WTC11 (cell line): ENCODE data around the gene CSTPP1. TPM values are rescaled to one million over a fixed set of nuclear protein-coding genes. Genes with fewer than 3 reads are reported as not detected.

Experiments
- ATAC-seq: fragments of 200-7000 bp; cut with Tn5 transposase; 2 replicates; pipeline ENCODE4 v1.10.0; 2021; ENCODE audit warnings: mild to moderate bottlenecking, moderate library complexity
- CTCF ChIA-PET: fragments of 300-600 bp; sonication (Branson Sonifier 250); formaldehyde crosslinking; loops from one replicate; lab custom pipeline; 2021; ENCODE audit warnings: antibody characterized with exemption; lab: Charles Lee
- POLR2A ChIA-PET: fragments of 350-600 bp; sonication (Branson Sonifier 250); formaldehyde crosslinking; loops from one replicate; lab custom pipeline; 2021; ENCODE audit warnings: antibody characterized with exemption; lab: Charles Lee
- DNase-seq: peaks from one replicate; pipeline ENCODE4 v3.0.0; 2021; ENCODE audit warnings: low spot score
- H3K27ac Mint-ChIP-seq: 2 replicates; pipeline ENCODE4 v1.8.0; 2021; ENCODE audit warnings: mixed read lengths
- H3K27me3 Mint-ChIP-seq: 2 replicates; pipeline ENCODE4 v1.8.0; 2021; ENCODE audit warnings: low read depth, mild to moderate bottlenecking, moderate library complexity, mixed read lengths
- H3K36me3 Mint-ChIP-seq: 2 replicates; pipeline ENCODE4 v1.8.0; 2021; ENCODE audit warnings: mixed read lengths
- H3K4me1 Mint-ChIP-seq: 2 replicates; pipeline ENCODE4 v1.8.0; 2022; ENCODE audit warnings: mixed read lengths
- H3K4me3 Mint-ChIP-seq: 2 replicates; pipeline ENCODE4 v1.8.0; 2021; ENCODE audit warnings: mild to moderate bottlenecking, moderate library complexity, mixed read lengths
- H3K9me3 Mint-ChIP-seq: 2 replicates; pipeline ENCODE4 v1.8.0; 2021; ENCODE audit warnings: mixed read lengths
- CBFB ChIP-seq: sonication (generic); formaldehyde crosslinking; IDR thresholded peaks from 2 replicates; pipeline ENCODE4 v1.8.1; 2022; ENCODE audit warnings: mild to moderate bottlenecking, low read depth, missing genetic modification reagents
- ESRRA ChIP-seq: sonication (generic); formaldehyde crosslinking; IDR thresholded peaks from 2 replicates; pipeline ENCODE4 v1.8.1; 2022; ENCODE audit warnings: mild to moderate bottlenecking, missing genetic modification reagents, borderline replicate concordance
- ETV6 ChIP-seq: sonication (generic); formaldehyde crosslinking; IDR thresholded peaks from 2 replicates; pipeline ENCODE4 v1.8.1; 2022; ENCODE audit warnings: mild to moderate bottlenecking, missing genetic modification reagents
- FOXJ3 ChIP-seq: sonication (generic); formaldehyde crosslinking; IDR thresholded peaks from 2 replicates; pipeline ENCODE4 v1.9.0; 2021; ENCODE audit warnings: missing genetic modification reagents, mild to moderate bottlenecking, borderline replicate concordance
- IRF2 ChIP-seq: sonication (generic); formaldehyde crosslinking; IDR thresholded peaks from 2 replicates; pipeline ENCODE4 v1.8.0; 2022; ENCODE audit warnings: low read depth, missing genetic modification reagents, borderline replicate concordance
- JUN ChIP-seq: sonication (generic); formaldehyde crosslinking; IDR thresholded peaks from 2 replicates; pipeline ENCODE4 v1.8.0; 2023; ENCODE audit warnings: mild to moderate bottlenecking, missing genetic modification reagents
- MAX ChIP-seq: sonication (generic); formaldehyde crosslinking; IDR thresholded peaks from 2 replicates; pipeline ENCODE4 v1.8.0; 2022; ENCODE audit warnings: mild to moderate bottlenecking, missing genetic modification reagents
- MXD4 ChIP-seq: fragments of 250-450 bp; sonication (Bioruptor Pico); IDR thresholded peaks from 2 replicates; pipeline ENCODE4 v1.8.0; 2021; ENCODE audit warnings: mild to moderate bottlenecking, moderate library complexity, borderline replicate concordance
- NFYB ChIP-seq: sonication (generic); formaldehyde crosslinking; conservative IDR thresholded peaks from 2 replicates; pipeline ENCODE4 v1.8.0; 2022; ENCODE audit warnings: low read depth, missing genetic modification reagents
- OVOL2 ChIP-seq: fragments of 250-450 bp; sonication (Bioruptor Pico); IDR thresholded peaks from 2 replicates; pipeline ENCODE4 v1.9.0; 2021; ENCODE audit warnings: mild to moderate bottlenecking, borderline replicate concordance
- PREB ChIP-seq: sonication (generic); formaldehyde crosslinking; IDR thresholded peaks from 2 replicates; pipeline ENCODE4 v1.8.1; 2022; ENCODE audit warnings: mild to moderate bottlenecking, missing genetic modification reagents, moderate library complexity, borderline replicate concordance
- PRRX2 ChIP-seq: fragments of 250-450 bp; sonication (Bioruptor Pico); IDR thresholded peaks from 2 replicates; pipeline ENCODE4 v1.8.0; 2021; ENCODE audit warnings: mild to moderate bottlenecking
- RELA ChIP-seq: sonication (generic); formaldehyde crosslinking; IDR thresholded peaks from 2 replicates; pipeline ENCODE4 v1.8.1; 2022; ENCODE audit warnings: missing genetic modification reagents, mild to moderate bottlenecking, borderline replicate concordance
- SMAD3 ChIP-seq: sonication (generic); formaldehyde crosslinking; IDR thresholded peaks from 2 replicates; pipeline ENCODE4 v1.8.0; 2022; ENCODE audit warnings: missing genetic modification reagents, mild to moderate bottlenecking, borderline replicate concordance
- SOX15 ChIP-seq: fragments of 250-450 bp; sonication (Bioruptor Pico); IDR thresholded peaks from 2 replicates; pipeline ENCODE4 v1.9.0; 2021; ENCODE audit warnings: mild to moderate bottlenecking
- TCF7 ChIP-seq: sonication (generic); formaldehyde crosslinking; IDR thresholded peaks from 2 replicates; pipeline ENCODE4 v1.8.0; 2022; ENCODE audit warnings: mild to moderate bottlenecking, low read depth, missing genetic modification reagents, moderate library complexity
- ZNF138 ChIP-seq: sonication (generic); formaldehyde crosslinking; conservative IDR thresholded peaks from 2 replicates; pipeline ENCODE4 v1.8.1; 2022; ENCODE audit warnings: mild to moderate bottlenecking, moderate library complexity, missing genetic modification reagents
- ZNF671 ChIP-seq: fragments of 250-450 bp; sonication (Bioruptor Pico); IDR thresholded peaks from 2 replicates; pipeline ENCODE4 v1.8.0; 2021; ENCODE audit warnings: mild to moderate bottlenecking
- total RNA-seq: library from RNA; stranded (reverse); gene quantifications from 3 replicates; pipeline ENCODE4 v1.2.3, GENCODE V29; 2021
- TF ChIP-seq, protein P1 (sequence below): fragments of 200-600 bp; IDR thresholded peaks from 2 replicates; pipeline ENCODE4 v1.8.0; 2022; ENCODE audit warnings: antibody characterized with exemption
- TF ChIP-seq, protein P2 (sequence below): sonication (generic); formaldehyde crosslinking; IDR thresholded peaks from 2 replicates; pipeline ENCODE4 v1.8.1; 2023; ENCODE audit warnings: mild to moderate bottlenecking, missing genetic modification reagents, moderate library complexity

CSTPP1 gene
- total RNA-seq, 1 experiment from 2014 or later, result 23.6 TPM

- no peaks in the 10 kb centered on the region for H3K9me3 Mint-ChIP-seq
- no peaks in the 10 kb centered on the region for H3K27me3 Mint-ChIP-seq
- no peaks in the 10 kb centered on the region for H3K36me3 Mint-ChIP-seq
- no peak overlapping the region for H3K4me3 Mint-ChIP-seq
- ATAC-seq, result no peak
- CTCF ChIA-PET, result no interaction called here
- POLR2A ChIA-PET, result no interaction called here
- DNase-seq, result no peak
- TF ChIP-seq MAX (CRISPR knock-in tag), result no peak
- no peak for TF ChIP-seq MXD4 (CRISPR knock-in tag)
- no peak for TF ChIP-seq ETV6 (CRISPR knock-in tag)
- TF ChIP-seq NFYB, result no peak
- TF ChIP-seq, protein P1, sequence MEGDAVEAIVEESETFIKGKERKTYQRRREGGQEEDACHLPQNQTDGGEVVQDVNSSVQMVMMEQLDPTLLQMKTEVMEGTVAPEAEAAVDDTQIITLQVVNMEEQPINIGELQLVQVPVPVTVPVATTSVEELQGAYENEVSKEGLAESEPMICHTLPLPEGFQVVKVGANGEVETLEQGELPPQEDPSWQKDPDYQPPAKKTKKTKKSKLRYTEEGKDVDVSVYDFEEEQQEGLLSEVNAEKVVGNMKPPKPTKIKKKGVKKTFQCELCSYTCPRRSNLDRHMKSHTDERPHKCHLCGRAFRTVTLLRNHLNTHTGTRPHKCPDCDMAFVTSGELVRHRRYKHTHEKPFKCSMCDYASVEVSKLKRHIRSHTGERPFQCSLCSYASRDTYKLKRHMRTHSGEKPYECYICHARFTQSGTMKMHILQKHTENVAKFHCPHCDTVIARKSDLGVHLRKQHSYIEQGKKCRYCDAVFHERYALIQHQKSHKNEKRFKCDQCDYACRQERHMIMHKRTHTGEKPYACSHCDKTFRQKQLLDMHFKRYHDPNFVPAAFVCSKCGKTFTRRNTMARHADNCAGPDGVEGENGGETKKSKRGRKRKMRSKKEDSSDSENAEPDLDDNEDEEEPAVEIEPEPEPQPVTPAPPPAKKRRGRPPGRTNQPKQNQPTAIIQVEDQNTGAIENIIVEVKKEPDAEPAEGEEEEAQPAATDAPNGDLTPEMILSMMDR, result no peak
- no peak for TF ChIP-seq CBFB (CRISPR knock-in tag)
- TF ChIP-seq, protein P2, sequence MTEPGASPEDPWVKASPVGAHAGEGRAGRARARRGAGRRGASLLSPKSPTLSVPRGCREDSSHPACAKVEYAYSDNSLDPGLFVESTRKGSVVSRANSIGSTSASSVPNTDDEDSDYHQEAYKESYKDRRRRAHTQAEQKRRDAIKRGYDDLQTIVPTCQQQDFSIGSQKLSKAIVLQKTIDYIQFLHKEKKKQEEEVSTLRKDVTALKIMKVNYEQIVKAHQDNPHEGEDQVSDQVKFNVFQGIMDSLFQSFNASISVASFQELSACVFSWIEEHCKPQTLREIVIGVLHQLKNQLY, result no peak
- TF ChIP-seq JUN, result no peak
- no peak for TF ChIP-seq ZNF138 (CRISPR knock-in tag)
- no peak for TF ChIP-seq SMAD3 (CRISPR knock-in tag)
- no peak for TF ChIP-seq ESRRA (CRISPR knock-in tag)
- TF ChIP-seq FOXJ3 (CRISPR knock-in tag), result no peak
- TF ChIP-seq ZNF671 (CRISPR knock-in tag), result no peak
- TF ChIP-seq RELA, result no peak
- no peak for TF ChIP-seq PRRX2 (CRISPR knock-in tag)
- no peak for TF ChIP-seq OVOL2
- TF ChIP-seq IRF2 (CRISPR knock-in tag), result no peak
- peaks cover 21% of the 10 kb centered on the region for H3K4me1 Mint-ChIP-seq
- no peak overlapping the region for H3K27ac Mint-ChIP-seq
These were observed 195.9 kb downstream of the CSTPP1 start for GRCh38 chr11:47132490-47132889.

GRCh38 chr11:47132981-47133380, 196.4 kb downstream of the CSTPP1 start:
- H3K27me3 Mint-ChIP-seq, result no peaks in the 10 kb centered on the region
- TF ChIP-seq SMAD3 (CRISPR knock-in tag) (no peak), PREB (no peak)
- no peak overlapping the region for H3K4me3 Mint-ChIP-seq
- POLR2A ChIA-PET, result interaction anchor here (0.6 kb wide), 1 partner anchor 14 kb away, joined by 3 read pairs; no protein-coding TSS in a partner anchor
- H3K4me1 Mint-ChIP-seq, result peaks cover 19% of the 10 kb centered on the region
- H3K27ac Mint-ChIP-seq, result no peak overlapping the region
- CTCF ChIA-PET, result interaction anchor here (1.2 kb wide), 1 partner anchor 20 kb away, joined by 4 read pairs; no protein-coding TSS in a partner anchor
- peaks cover 1% of the 10 kb centered on the region; the same call in 1 of the 2 replicates for H3K36me3 Mint-ChIP-seq
- ATAC-seq (no peak), DNase-seq (no peak)
- H3K9me3 Mint-ChIP-seq, result no peaks in the 10 kb centered on the region

- peaks cover under 1% of the 10 kb centered on the region; the same call in 1 of the 2 replicates for H3K4me1 Mint-ChIP-seq
- ATAC-seq (no peak), DNase-seq (no peak)
- H3K27ac Mint-ChIP-seq, result no peak overlapping the region
- no peak overlapping the region for H3K4me3 Mint-ChIP-seq
- TF ChIP-seq SOX15 (CRISPR knock-in tag) (no peak), TCF7 (CRISPR knock-in tag) (no peak), JUN (no peak)
- no peaks in the 10 kb centered on the region for H3K9me3 Mint-ChIP-seq
- POLR2A ChIA-PET, result no interaction called here
- CTCF ChIA-PET, result interaction anchor here (1.8 kb wide), 1 partner anchor 17 kb away, joined by 6 read pairs; no protein-coding TSS in a partner anchor
- peaks cover 4% of the 10 kb centered on the region; the same call in 1 of the 2 replicates for H3K36me3 Mint-ChIP-seq
- no peaks in the 10 kb centered on the region for H3K27me3 Mint-ChIP-seq
These were observed 199.8 kb downstream of the CSTPP1 start for GRCh38 chr11:47136327-47136726.
